Liver (tissue), 9 donors: ENCODE measurements around the gene RPLP2. TPM values are rescaled to one million over a fixed set of nuclear protein-coding genes. Genes with fewer than 3 reads are reported as not detected.

ENCODE experiments used
- DNase-seq: peaks from one replicate; pipeline ENCODE4 v3.0.0-alpha.2; 2017; ENCODE audit warnings: low spot score
- H3K27ac ChIP-seq, 2 donors: one replicate each; pipeline ENCODE4 v1.7.0; 2013; ENCODE audit warnings: inconsistent platforms in 2 of 2, low read length in 2 of 2, control low read depth in 1 of 2, low read depth in 1 of 2, mild to moderate bottlenecking in 1 of 2
- H3K27me3 ChIP-seq, 4 donors: one replicate each; pipeline versions ENCODE4 v1.6.1 to v1.7.0; 2013; ENCODE audit warnings: low read length in 3 of 4, inconsistent platforms in 1 of 4, mild to moderate bottlenecking in 1 of 4, moderate library complexity in 1 of 4; ENCODE audit not compliant: control insufficient read depth in 4 of 4, insufficient read depth in 4 of 4
- H3K36me3 ChIP-seq, 4 donors: one replicate each; pipeline versions ENCODE4 v1.6.1 to v1.7.0; 2013; ENCODE audit warnings: low read length in 3 of 4, mild to moderate bottlenecking in 3 of 4, low read depth in 1 of 4, moderate library complexity in 1 of 4; ENCODE audit not compliant: control insufficient read depth in 4 of 4, insufficient read depth in 3 of 4
- H3K4me1 ChIP-seq, 4 donors: one replicate each; pipeline versions ENCODE4 v1.6.1 to v1.7.0; 2013; ENCODE audit warnings: low read length in 3 of 4, mild to moderate bottlenecking in 3 of 4, moderate library complexity in 1 of 4; ENCODE audit not compliant: control insufficient read depth in 4 of 4, insufficient read depth in 4 of 4
- H3K4me3 ChIP-seq, 3 donors: one replicate each; pipeline versions ENCODE4 v1.6.1 to v1.7.0; 2013; ENCODE audit warnings: low read length in 3 of 3, control low read depth in 1 of 3, low read depth in 1 of 3, mild to moderate bottlenecking in 1 of 3
- H3K9ac ChIP-seq, 2 donors: one replicate each; pipeline ENCODE4 v1.7.0; 2013; ENCODE audit warnings: low read length in 2 of 2, mild to moderate bottlenecking in 2 of 2, moderate library complexity in 2 of 2, control low read depth in 1 of 2, low read depth in 1 of 2
- H3K9me3 ChIP-seq, 4 donors: one replicate each; pipeline versions ENCODE4 v1.6.1 to v1.7.0; 2013; ENCODE audit warnings: low read length in 3 of 4; ENCODE audit not compliant: control insufficient read depth in 4 of 4
- EGR1 ChIP-seq, 2 donors: IDR thresholded peaks; 2 replicates each; pipeline ENCODE4 v1.6.1; 2016 to 2018; ENCODE audit warnings: antibody characterized with exemption in 2 of 2, low read depth in 2 of 2
- FOXA1 ChIP-seq: IDR thresholded peaks from 2 replicates; pipeline ENCODE4 v1.6.1; 2016; ENCODE audit warnings: antibody characterized with exemption
- FOXA2 ChIP-seq: IDR thresholded peaks from 2 replicates; pipeline ENCODE4 v1.6.1; 2016; ENCODE audit warnings: antibody characterized with exemption
- GABPA ChIP-seq, 2 donors: IDR thresholded peaks in 1 of 2; conservative IDR thresholded peaks in 1 of 2; 2 replicates each; pipeline ENCODE4 v1.6.1; 2016; ENCODE audit warnings: antibody characterized with exemption in 2 of 2, mild to moderate bottlenecking in 1 of 2, moderate library complexity in 1 of 2
- HNF4A ChIP-seq, 2 donors: conservative IDR thresholded peaks; 2 replicates each; pipeline ENCODE4 v1.6.1; 2016; ENCODE audit warnings: antibody characterized with exemption in 2 of 2, mild to moderate bottlenecking in 2 of 2
- HNF4G ChIP-seq: IDR thresholded peaks from 2 replicates; pipeline ENCODE4 v1.6.1; 2016; ENCODE audit warnings: antibody characterized with exemption
- JUND ChIP-seq, 2 donors: IDR thresholded peaks; 2 replicates each; pipeline ENCODE4 v1.6.1; 2016; ENCODE audit warnings: antibody characterized with exemption in 2 of 2
- NR2F2 ChIP-seq: IDR thresholded peaks from 2 replicates; pipeline ENCODE4 v1.6.1; 2016; ENCODE audit warnings: antibody characterized with exemption
- RAD21 ChIP-seq, 2 donors: IDR thresholded peaks; 2 replicates each; pipeline ENCODE4 v1.6.1; 2016; ENCODE audit warnings: antibody characterized with exemption in 2 of 2, mild to moderate bottlenecking in 2 of 2
- RXRA ChIP-seq, 2 donors: IDR thresholded peaks; 2 replicates each; pipeline ENCODE4 v1.6.1; 2017 to 2018; ENCODE audit warnings: antibody characterized with exemption in 2 of 2, mild to moderate bottlenecking in 1 of 2
- SP1 ChIP-seq: IDR thresholded peaks from 2 replicates; pipeline ENCODE4 v1.6.1; 2018; ENCODE audit warnings: antibody characterized with exemption, mild to moderate bottlenecking
- TAF1 ChIP-seq: conservative IDR thresholded peaks from 2 replicates; pipeline ENCODE4 v1.6.1; 2016; ENCODE audit warnings: antibody characterized with exemption, mild to moderate bottlenecking
- YY1 ChIP-seq: IDR thresholded peaks from 2 replicates; pipeline ENCODE4 v1.6.1; 2016; ENCODE audit warnings: antibody characterized with exemption, mild to moderate bottlenecking
- WGBS: extraction: QIAGEN DNeasy Blood & Tissue Kit; methylation state at CpG from one replicate; pipeline ENCODE4 v1.1.7; 2013; 5-methylcytosine and 5-hydroxymethylcytosine counted together
- polyA plus RNA-seq, 2 donors: library from polyadenylated mRNA; stranded (reverse) in 1 of 2; unstranded in 1 of 2; fragments of 200-250 nt in 1 of 2; fragments of >200 nt in 1 of 2; fragmentation: Nextera tagmentation in 1 of 2; extraction: Ambion mirVana in 1 of 2; gene quantifications; one replicate each; pipeline versions ENCODE4 v1.2.1 to v1.2.3, GENCODE V29; 2013 to 2015
- total RNA-seq, 2 donors: library from RNA; depleted of rRNA; stranded (reverse); fragments of >200 nt; gene quantifications; one replicate each; pipeline ENCODE4 v1.2.3, GENCODE V29; 2014
- TF ChIP-seq, protein P1 (sequence below): IDR thresholded peaks from 2 replicates; pipeline ENCODE4 v1.6.1; 2016; ENCODE audit warnings: antibody characterized with exemption
- TF ChIP-seq, protein P2 (sequence below): IDR thresholded peaks from 2 replicates; pipeline ENCODE4 v1.6.1; 2016; ENCODE audit warnings: antibody characterized with exemption, mild to moderate bottlenecking
- TF ChIP-seq, protein P3 (sequence below): IDR thresholded peaks from 2 replicates; pipeline ENCODE4 v1.6.1; 2016; ENCODE audit warnings: antibody characterized with exemption
- TF ChIP-seq, protein P4 (sequence below): IDR thresholded peaks from 2 replicates; pipeline ENCODE4 v1.6.1; 2016; ENCODE audit warnings: antibody characterized with exemption
- TF ChIP-seq, protein P5 (sequence below): fragments of 150-350 bp; IDR thresholded peaks from 2 replicates; pipeline ENCODE4 v1.5.1; 2017; ENCODE audit warnings: improper control_type of control experiment, low read depth, low read length; ENCODE audit not compliant: missing input control
- donor health status: healthy.
- donor health status: healthy.
- donor health status: healthy.
- donor health status: healthy.
- donor health status: healthy.

RPLP2 gene
- total and polyA plus RNA-seq, 4 donors: 59.8 to 476 (median 285) TPM

DNA sequence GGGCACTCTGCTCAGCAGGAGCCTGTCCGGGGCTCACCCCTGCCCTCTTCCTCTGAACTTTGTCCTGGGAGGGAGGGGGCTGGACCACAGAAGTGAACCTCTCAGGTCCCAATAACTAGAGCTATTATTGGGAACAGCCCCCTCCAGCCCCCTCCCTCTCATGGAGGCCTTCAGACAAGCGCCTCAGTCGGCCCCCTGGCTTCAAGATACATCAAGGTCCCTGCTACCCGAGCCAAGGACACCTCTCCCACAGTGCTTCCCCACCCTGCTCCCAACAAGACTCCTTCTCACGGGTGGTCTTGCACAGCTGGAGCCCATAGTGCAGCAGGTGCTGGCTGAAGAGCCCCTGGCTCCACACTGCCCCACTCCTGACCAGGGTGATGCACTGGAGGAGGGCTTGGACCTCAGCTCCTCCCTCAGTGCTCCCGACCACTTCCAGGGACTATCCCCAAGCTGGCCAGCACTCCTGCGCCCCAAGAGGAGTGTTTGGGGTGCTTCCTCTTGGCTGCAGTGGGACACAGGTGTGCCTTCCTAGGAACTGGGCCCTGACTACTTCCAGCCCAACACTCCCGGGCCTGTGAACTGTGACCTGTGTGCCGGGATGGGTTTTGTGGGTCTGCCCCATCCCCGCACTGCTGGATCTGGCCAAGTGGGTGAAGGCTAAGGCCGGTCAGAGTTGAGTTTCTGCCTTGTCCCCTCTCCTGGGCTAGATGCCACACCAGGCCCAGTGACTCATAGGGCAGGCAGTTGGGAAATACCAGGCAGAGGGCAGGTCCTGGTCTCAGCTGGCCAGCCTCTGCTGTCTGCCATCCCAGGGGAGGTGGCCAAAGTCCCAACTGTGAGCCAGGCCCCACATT lies 11.1 kb downstream of the RPLP2 start:
- 19% methylated on average over 11 of the region's 11 CpGs for WGBS
- peaks cover 36 to 62% (median 50%) of the 10 kb centered on the region in 4 donors for H3K4me1 ChIP-seq
- no peak for DNase-seq
- H3K4me3 ChIP-seq: peak overlapping the region; percentile 92 to 99 (median 98)
- H3K27me3 ChIP-seq: no peaks in the 10 kb centered on the region
- peak overlapping the region; percentile 62 to 85 for H3K9ac ChIP-seq
- H3K9me3 ChIP-seq: no peaks in the 10 kb centered on the region
- H3K36me3 ChIP-seq: peaks cover 0 to 18% (median 3%) of the 10 kb centered on the region in 4 donors
- peak; percentile 79 for TF ChIP-seq NR2F2
- peak; percentile 72 for TF ChIP-seq FOXA1
- peak; percentile 91 to 96 for TF ChIP-seq HNF4A (conservative IDR thresholded peaks at IDR 0.05)
- no peak for TF ChIP-seq FOXA2
- TF ChIP-seq, protein P1, sequence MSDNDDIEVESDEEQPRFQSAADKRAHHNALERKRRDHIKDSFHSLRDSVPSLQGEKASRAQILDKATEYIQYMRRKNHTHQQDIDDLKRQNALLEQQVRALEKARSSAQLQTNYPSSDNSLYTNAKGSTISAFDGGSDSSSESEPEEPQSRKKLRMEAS: peak; percentile 86
- TF ChIP-seq JUND (IDR thresholded peaks at IDR 0.05): peak; percentile 100
- TF ChIP-seq TAF1: no peak
- TF ChIP-seq RAD21 (IDR thresholded peaks at IDR 0.05): peak; percentile 46 to 49
- peak; percentile 77 for TF ChIP-seq HNF4G
- TF ChIP-seq YY1: peak; percentile 62
- TF ChIP-seq, protein P2, sequence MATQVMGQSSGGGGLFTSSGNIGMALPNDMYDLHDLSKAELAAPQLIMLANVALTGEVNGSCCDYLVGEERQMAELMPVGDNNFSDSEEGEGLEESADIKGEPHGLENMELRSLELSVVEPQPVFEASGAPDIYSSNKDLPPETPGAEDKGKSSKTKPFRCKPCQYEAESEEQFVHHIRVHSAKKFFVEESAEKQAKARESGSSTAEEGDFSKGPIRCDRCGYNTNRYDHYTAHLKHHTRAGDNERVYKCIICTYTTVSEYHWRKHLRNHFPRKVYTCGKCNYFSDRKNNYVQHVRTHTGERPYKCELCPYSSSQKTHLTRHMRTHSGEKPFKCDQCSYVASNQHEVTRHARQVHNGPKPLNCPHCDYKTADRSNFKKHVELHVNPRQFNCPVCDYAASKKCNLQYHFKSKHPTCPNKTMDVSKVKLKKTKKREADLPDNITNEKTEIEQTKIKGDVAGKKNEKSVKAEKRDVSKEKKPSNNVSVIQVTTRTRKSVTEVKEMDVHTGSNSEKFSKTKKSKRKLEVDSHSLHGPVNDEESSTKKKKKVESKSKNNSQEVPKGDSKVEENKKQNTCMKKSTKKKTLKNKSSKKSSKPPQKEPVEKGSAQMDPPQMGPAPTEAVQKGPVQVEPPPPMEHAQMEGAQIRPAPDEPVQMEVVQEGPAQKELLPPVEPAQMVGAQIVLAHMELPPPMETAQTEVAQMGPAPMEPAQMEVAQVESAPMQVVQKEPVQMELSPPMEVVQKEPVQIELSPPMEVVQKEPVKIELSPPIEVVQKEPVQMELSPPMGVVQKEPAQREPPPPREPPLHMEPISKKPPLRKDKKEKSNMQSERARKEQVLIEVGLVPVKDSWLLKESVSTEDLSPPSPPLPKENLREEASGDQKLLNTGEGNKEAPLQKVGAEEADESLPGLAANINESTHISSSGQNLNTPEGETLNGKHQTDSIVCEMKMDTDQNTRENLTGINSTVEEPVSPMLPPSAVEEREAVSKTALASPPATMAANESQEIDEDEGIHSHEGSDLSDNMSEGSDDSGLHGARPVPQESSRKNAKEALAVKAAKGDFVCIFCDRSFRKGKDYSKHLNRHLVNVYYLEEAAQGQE: peak; percentile 79
- TF ChIP-seq, protein P3, sequence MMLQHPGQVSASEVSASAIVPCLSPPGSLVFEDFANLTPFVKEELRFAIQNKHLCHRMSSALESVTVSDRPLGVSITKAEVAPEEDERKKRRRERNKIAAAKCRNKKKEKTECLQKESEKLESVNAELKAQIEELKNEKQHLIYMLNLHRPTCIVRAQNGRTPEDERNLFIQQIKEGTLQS: peak; percentile 99
- TF ChIP-seq, protein P4, sequence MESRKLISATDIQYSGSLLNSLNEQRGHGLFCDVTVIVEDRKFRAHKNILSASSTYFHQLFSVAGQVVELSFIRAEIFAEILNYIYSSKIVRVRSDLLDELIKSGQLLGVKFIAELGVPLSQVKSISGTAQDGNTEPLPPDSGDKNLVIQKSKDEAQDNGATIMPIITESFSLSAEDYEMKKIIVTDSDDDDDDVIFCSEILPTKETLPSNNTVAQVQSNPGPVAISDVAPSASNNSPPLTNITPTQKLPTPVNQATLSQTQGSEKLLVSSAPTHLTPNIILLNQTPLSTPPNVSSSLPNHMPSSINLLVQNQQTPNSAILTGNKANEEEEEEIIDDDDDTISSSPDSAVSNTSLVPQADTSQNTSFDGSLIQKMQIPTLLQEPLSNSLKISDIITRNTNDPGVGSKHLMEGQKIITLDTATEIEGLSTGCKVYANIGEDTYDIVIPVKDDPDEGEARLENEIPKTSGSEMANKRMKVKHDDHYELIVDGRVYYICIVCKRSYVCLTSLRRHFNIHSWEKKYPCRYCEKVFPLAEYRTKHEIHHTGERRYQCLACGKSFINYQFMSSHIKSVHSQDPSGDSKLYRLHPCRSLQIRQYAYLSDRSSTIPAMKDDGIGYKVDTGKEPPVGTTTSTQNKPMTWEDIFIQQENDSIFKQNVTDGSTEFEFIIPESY: no peak
- TF ChIP-seq EGR1 (IDR thresholded peaks at IDR 0.05; ENCODE audit: low read depth in 2 of 2): peak; percentile 16 to 83
- TF ChIP-seq, protein P5, sequence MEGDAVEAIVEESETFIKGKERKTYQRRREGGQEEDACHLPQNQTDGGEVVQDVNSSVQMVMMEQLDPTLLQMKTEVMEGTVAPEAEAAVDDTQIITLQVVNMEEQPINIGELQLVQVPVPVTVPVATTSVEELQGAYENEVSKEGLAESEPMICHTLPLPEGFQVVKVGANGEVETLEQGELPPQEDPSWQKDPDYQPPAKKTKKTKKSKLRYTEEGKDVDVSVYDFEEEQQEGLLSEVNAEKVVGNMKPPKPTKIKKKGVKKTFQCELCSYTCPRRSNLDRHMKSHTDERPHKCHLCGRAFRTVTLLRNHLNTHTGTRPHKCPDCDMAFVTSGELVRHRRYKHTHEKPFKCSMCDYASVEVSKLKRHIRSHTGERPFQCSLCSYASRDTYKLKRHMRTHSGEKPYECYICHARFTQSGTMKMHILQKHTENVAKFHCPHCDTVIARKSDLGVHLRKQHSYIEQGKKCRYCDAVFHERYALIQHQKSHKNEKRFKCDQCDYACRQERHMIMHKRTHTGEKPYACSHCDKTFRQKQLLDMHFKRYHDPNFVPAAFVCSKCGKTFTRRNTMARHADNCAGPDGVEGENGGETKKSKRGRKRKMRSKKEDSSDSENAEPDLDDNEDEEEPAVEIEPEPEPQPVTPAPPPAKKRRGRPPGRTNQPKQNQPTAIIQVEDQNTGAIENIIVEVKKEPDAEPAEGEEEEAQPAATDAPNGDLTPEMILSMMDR: no peak
- TF ChIP-seq GABPA (IDR thresholded peaks at IDR 0.05 in 1 of 2, conservative IDR thresholded peaks at IDR 0.05 in 1 of 2): peak in 1 of 2 donors; percentile 66
- TF ChIP-seq SP1: peak; percentile 99
- TF ChIP-seq RXRA (IDR thresholded peaks at IDR 0.05): peak; percentile 98 to 100
- H3K27ac ChIP-seq: peak overlapping the region; percentile 87 to 95
